GM18505 (cell line): Measurements from ENCODE around the gene TMEM208.

Source experiments
- ATAC-seq: cut with Tn5 transposase; IDR thresholded peaks from one replicate; pipeline ENCODE4 v1.9.1; 2021; ENCODE audit not compliant: unreplicated experiment
- POLR2A ChIP-seq: IDR thresholded peaks from 4 replicates; pipeline ENCODE4 v1.6.1; 2011; ENCODE audit warnings: borderline replicate concordance; ENCODE audit not compliant: insufficient read depth, insufficient read length; ENCODE audit errors: extremely low read depth

TMEM208 gene

DNA sequence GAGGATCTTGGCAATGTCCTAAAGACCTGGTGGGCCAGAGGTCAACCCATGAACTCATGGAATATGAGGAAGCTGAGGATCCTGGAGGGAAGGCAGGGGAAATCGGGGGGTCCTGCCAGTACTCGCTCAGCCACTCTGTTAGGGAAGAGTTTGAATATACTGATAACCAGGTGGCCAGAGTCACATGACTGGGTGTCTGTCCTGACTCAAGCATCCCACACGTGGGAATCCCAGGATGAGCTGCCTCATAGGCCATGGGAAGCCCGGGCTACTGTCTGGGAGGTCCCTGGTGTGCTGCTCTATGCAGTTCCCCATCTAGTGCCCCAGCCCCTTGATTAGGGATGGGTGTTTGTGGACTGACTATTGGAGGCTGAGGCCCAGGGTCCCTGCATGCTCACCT lies 38.6 kb upstream of the TMEM208 start:
- no peak for TF ChIP-seq POLR2A
- ATAC-seq = no peak

GRCh38 chr16:67188798-67189197 lies 38.1 kb upstream of the TMEM208 start:
- TF ChIP-seq POLR2A = no peak
- ATAC-seq = no peak

DNA sequence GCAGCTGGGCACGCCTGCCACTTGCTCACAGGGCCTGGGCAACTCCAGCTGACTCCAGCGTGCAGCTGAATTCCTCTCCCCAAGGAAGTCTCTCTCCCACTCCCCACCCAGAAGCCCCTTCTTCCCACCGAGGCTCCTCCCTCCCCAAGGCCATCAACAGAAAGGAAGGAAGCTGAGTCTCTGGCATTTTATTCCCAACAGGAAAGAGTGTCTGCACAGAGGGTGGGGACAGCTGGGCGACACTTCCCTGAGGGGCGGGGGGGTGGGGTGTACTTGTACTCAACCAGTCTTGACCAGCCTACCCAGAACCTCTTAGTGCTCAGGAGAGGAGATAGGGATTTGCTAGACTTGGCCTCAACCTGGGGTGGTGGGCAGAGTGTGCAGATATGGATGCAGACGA lies 36.9 kb upstream of the TMEM208 start, which contains the start of gene EXOC3L1:
Gene EXOC3L1 (minus strand): TSS at position 96 of the 400 bp plus-strand sequence. CDS start 460 bp downstream, outside the sequence.
- TF ChIP-seq POLR2A = no peak
- no peak for ATAC-seq

- no peak for TF ChIP-seq POLR2A
- no peak for ATAC-seq
Measured at GRCh38 chr16:67190448-67191399, 36.2 kb upstream of the TMEM208 start.

GRCh38 chr16:67191411-67191994 lies 35.4 kb upstream of the TMEM208 start:
- no peak for TF ChIP-seq POLR2A
- ATAC-seq = no peak

GRCh38 chr16:67191995-67192681 lies 34.8 kb upstream of the TMEM208 start, which contains the start of gene E2F4:
Gene E2F4, plus strand, starts transcription at chr16:67192155. Its CDS starts 73 bp downstream, at chr16:67192228.
- ATAC-seq = peak; percentile 82
- peak; percentile 87 for TF ChIP-seq POLR2A

- TF ChIP-seq POLR2A = no peak
- ATAC-seq = no peak
Measured at GRCh38 chr16:67192781-67193361, 34.1 kb upstream of the TMEM208 start.

GRCh38 chr16:67193536-67193935 lies 33.4 kb upstream of the TMEM208 start:
- no peak for ATAC-seq
- no peak for TF ChIP-seq POLR2A

GRCh38 chr16:67194260-67194659 lies 32.7 kb upstream of the TMEM208 start:
- ATAC-seq = no peak

DNA sequence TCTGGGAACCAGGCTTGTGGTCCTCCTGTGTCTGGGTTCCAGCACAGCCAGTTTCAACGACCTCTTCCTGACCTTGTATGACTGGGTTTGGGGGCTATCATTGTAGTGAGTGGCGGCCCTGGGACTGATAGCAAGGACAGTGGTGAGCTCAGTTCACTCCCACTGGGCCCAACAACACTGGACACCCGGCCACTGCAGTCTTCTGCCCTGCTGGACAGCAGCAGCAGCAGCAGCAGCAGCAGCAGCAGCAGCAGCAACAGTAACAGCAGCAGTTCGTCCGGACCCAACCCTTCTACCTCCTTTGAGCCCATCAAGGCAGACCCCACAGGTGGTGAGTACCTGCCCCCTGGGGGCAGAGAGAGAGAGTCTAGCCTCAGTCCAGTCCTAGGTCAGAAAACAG lies 31.3 kb upstream of the TMEM208 start:
- no peak for ATAC-seq
- no peak for TF ChIP-seq POLR2A

More at GRCh38 chr16:67194260-67194659, 32.7 kb upstream of the TMEM208 start:
- TF ChIP-seq POLR2A = no peak

DNA sequence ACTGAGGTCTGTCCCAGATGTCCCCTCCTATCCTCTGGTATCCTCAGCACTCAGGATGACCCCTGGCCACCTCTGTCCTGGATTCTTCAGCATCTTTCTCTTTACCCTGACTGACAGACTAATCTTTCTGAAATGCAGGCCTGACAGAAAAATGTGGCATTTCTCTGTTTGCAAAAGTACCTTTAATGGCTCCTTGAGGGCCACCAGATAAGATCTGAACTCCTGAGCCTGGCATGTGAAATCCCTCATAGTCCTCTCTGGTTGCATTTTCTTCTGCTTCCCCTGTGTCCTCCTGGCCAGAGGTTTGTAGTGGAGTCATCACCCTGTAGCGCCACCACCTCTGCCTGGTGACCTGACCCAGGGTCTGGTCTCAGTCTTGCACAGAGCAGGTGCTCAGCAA lies 30.0 kb upstream of the TMEM208 start:
- ATAC-seq = no peak
- no peak for TF ChIP-seq POLR2A

DNA sequence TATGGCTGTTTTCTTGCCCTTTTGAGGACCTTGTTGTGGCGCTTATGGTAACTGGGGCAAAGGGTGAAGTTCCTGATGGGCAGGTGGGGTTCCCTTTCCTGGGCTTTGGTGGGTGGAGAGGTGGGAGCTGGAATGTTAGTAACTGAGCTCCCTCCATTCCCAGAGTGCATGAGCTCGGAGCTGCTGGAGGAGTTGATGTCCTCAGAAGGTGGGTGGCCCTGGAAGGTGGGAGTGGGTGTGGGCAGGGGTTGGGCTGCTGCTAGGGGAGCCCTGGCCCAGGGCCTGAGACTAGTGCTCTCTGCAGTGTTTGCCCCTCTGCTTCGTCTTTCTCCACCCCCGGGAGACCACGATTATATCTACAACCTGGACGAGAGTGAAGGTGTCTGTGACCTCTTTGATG lies 29.2 kb upstream of the TMEM208 start:
- TF ChIP-seq POLR2A = no peak
- ATAC-seq = no peak

- no peak for ATAC-seq
- no peak for TF ChIP-seq POLR2A
Measured at GRCh38 chr16:67198238-67198734, 28.6 kb upstream of the TMEM208 start.
